OCI-LY3 (cell line): ENCODE results near the gene FCHSD1.

Experiments used
- H2AFZ ChIP-seq: fragments of 200-600, 300-600 bp; shearing (Covaris generic); 2 replicates; pipeline ENCODE4 v1.6.0; 2014; ENCODE audit warnings: antibody characterized with exemption, low read depth, low read length
- H3K27ac ChIP-seq: fragments of 200-600, 300-600 bp; sonication (generic); 2 replicates; pipeline ENCODE4 v1.5.1; 2014; ENCODE audit warnings: mild to moderate bottlenecking, low read length, moderate library complexity, mixed read lengths
- H3K27me3 ChIP-seq: fragments of 200-600, 300-600 bp; sonication (generic); 2 replicates; pipeline ENCODE4 v1.6.1; 2014; ENCODE audit warnings: low read depth, low read length, mixed read lengths
- H3K36me3 ChIP-seq: fragments of 200-600, 300-600 bp; sonication (generic); replicated peaks from 2 replicates; pipeline ENCODE3; 2014; ENCODE audit warnings: low read depth, low read length, mixed read lengths
- H3K4me1 ChIP-seq: fragments of 300-600, 200-600 bp; sonication (generic); 2 replicates; pipeline ENCODE4 v1.6.1; 2014; ENCODE audit warnings: low read length, mixed read lengths
- H3K4me2 ChIP-seq: fragments of 200-600, 300-600 bp; sonication (generic); 2 replicates; pipeline ENCODE4 v1.6.1; 2014; ENCODE audit warnings: low read length, mixed read lengths
- H3K4me3 ChIP-seq: fragments of 300-600, 200-600 bp; sonication (generic); 2 replicates; pipeline ENCODE4 v1.5.1; 2014; ENCODE audit warnings: antibody characterized with exemption, mild to moderate bottlenecking, low read length, moderate library complexity
- H3K79me2 ChIP-seq: fragments of 300-600, 200-600 bp; shearing (Covaris generic); 2 replicates; pipeline ENCODE4 v1.6.1; 2014; ENCODE audit warnings: mild to moderate bottlenecking, low read length, mixed read lengths
- H3K9ac ChIP-seq: fragments of 300-600, 200-600 bp; shearing (Covaris generic); 2 replicates; pipeline ENCODE4 v1.6.0; 2014; ENCODE audit warnings: mild to moderate bottlenecking, low read length, moderate library complexity
- H3K9me3 ChIP-seq: fragments of 200-600, 300-600 bp; shearing (Covaris generic); 2 replicates; pipeline ENCODE4 v1.6.1; 2014; ENCODE audit warnings: low read length, mixed read lengths; ENCODE audit not compliant: insufficient read depth
- H4K20me1 ChIP-seq: fragments of 200-600, 300-600 bp; sonication (generic); 2 replicates; pipeline ENCODE4 v1.6.1; 2016; ENCODE audit warnings: low read length, mixed read lengths; ENCODE audit not compliant: insufficient read depth
- CTCF ChIP-seq: fragments of 200-600, 300-600 bp; sonication (generic); IDR thresholded peaks from 2 replicates; pipeline ENCODE4 v1.5.1; 2014; ENCODE audit warnings: antibody characterized with exemption, low read length, low read depth
- EZH2phosphoT487 ChIP-seq: fragments of 200-600 bp; shearing (Covaris generic); IDR thresholded peaks from 2 replicates; pipeline ENCODE4 v1.6.1; 2018; ENCODE audit warnings: antibody characterized with exemption, mixed run types, low read depth

FCHSD1 gene

GRCh38 chr5:141630570-141631140 lies 20.6 kb downstream of the FCHSD1 start:
- peaks cover 55% of the 10 kb centered on the region for H3K36me3 ChIP-seq
- H2AFZ ChIP-seq: no peak overlapping the region
- no peaks in the 10 kb centered on the region for H3K27me3 ChIP-seq
- H3K9me3 ChIP-seq: no peaks in the 10 kb centered on the region
- H3K9ac ChIP-seq: no peak overlapping the region
- H3K4me2 ChIP-seq: no peak overlapping the region
- H3K4me3 ChIP-seq: no peak overlapping the region
- no peak overlapping the region for H3K27ac ChIP-seq
- peaks cover 55% of the 10 kb centered on the region for H3K79me2 ChIP-seq
- peaks cover 60% of the 10 kb centered on the region for H3K4me1 ChIP-seq
- peaks cover 27% of the 10 kb centered on the region for H4K20me1 ChIP-seq
- TF ChIP-seq CTCF (no peak), EZH2phosphoT487 (no peak)

GRCh38 chr5:141628175-141628788 lies 22.9 kb downstream of the FCHSD1 start:
- peaks cover 36% of the 10 kb centered on the region for H3K79me2 ChIP-seq
- no peak for TF ChIP-seq CTCF
- TF ChIP-seq EZH2phosphoT487: no peak
- H3K36me3 ChIP-seq: peaks cover 65% of the 10 kb centered on the region
- peaks cover 45% of the 10 kb centered on the region for H3K4me1 ChIP-seq
- peaks cover 18% of the 10 kb centered on the region; the same call in 1 of the 2 replicates for H4K20me1 ChIP-seq
- peak overlapping the region; percentile 71; the same call in 1 of the 2 replicates for H3K27ac ChIP-seq
- H3K4me2 ChIP-seq: peak overlapping the region; percentile 51
- no peak overlapping the region for H2AFZ ChIP-seq
- no peak overlapping the region for H3K4me3 ChIP-seq
- H3K9me3 ChIP-seq: no peaks in the 10 kb centered on the region
- no peaks in the 10 kb centered on the region for H3K27me3 ChIP-seq
- no peak overlapping the region for H3K9ac ChIP-seq

- no peak for TF ChIP-seq CTCF
- TF ChIP-seq EZH2phosphoT487: no peak
- Histone ChIP-seq H3K27ac (peak overlapping the region; percentile 87), H3K27me3 (no peaks in the 10 kb centered on the region), H3K4me1 (peaks cover 42% of the 10 kb centered on the region), H3K36me3 (peaks cover 55% of the 10 kb centered on the region), H2AFZ (no peak overlapping the region), H3K4me3 (peak overlapping the region; percentile 32; the same call in 1 of the 2 replicates), H4K20me1 (0 out of 2 replicates have a peak, but pooled peaks cover 4% of the 10 kb centered on the region), H3K4me2 (peak overlapping the region; percentile 67), H3K79me2 (peaks cover 6% of the 10 kb centered on the region; the same call in 1 of the 2 replicates), H3K9me3 (no peaks in the 10 kb centered on the region), H3K9ac (peak overlapping the region; percentile 42)
Observed at GRCh38 chr5:141623611-141624010, 27.6 kb downstream of the FCHSD1 start.

- no peak for TF ChIP-seq CTCF
- TF ChIP-seq EZH2phosphoT487: no peak
- Histone ChIP-seq H3K27ac (peak overlapping the region; percentile 87), H3K36me3 (peaks cover 51% of the 10 kb centered on the region), H4K20me1 (0 out of 2 replicates have a peak, but pooled peaks cover under 1% of the 10 kb centered on the region), H3K9ac (peak overlapping the region; percentile 55), H3K9me3 (no peaks in the 10 kb centered on the region), H2AFZ (no peak overlapping the region), H3K4me3 (peak overlapping the region; percentile 32; the same call in 1 of the 2 replicates), H3K4me1 (peaks cover 38% of the 10 kb centered on the region), H3K79me2 (peaks cover 10% of the 10 kb centered on the region), H3K27me3 (no peaks in the 10 kb centered on the region), H3K4me2 (peak overlapping the region; percentile 67)
Observed at GRCh38 chr5:141623186-141623585, 28.0 kb downstream of the FCHSD1 start.
